Effector memory CD4-positive, alpha-beta T cell (primary cell): ENCODE data around the gene SUGCT.
"Not testable (repeated sequence)": the region's sequence is repeated elsewhere in the genome, so short reads cannot be mapped to it uniquely, and the experiment has no call there.

Experiments
- DNase-seq, 3 donors: peaks; one replicate each; pipeline ENCODE4 v3.0.0-alpha.2; 2020
- H3K27ac ChIP-seq: 2 replicates; pipeline ENCODE4 v1.7.0; 2013; ENCODE audit warnings: mild to moderate bottlenecking, low read length, moderate library complexity; ENCODE audit not compliant: insufficient read depth, poor library complexity, severe bottlenecking
- H3K27me3 ChIP-seq: replicated peaks from 2 replicates; pipeline ENCODE4 v1.7.0; 2013; ENCODE audit warnings: mild to moderate bottlenecking, low read length; ENCODE audit not compliant: insufficient read depth, control insufficient read depth, poor library complexity, severe bottlenecking
- H3K36me3 ChIP-seq: 2 replicates; pipeline ENCODE4 v1.7.0; 2013; ENCODE audit warnings: mild to moderate bottlenecking, low read length, moderate library complexity; ENCODE audit not compliant: control insufficient read depth, insufficient read depth
- H3K4me1 ChIP-seq: 2 replicates; pipeline ENCODE4 v1.7.0; 2013; ENCODE audit warnings: low read length, mild to moderate bottlenecking; ENCODE audit not compliant: control insufficient read depth, insufficient read depth, poor library complexity, severe bottlenecking
- H3K4me3 ChIP-seq: 2 replicates; pipeline ENCODE4 v1.7.0; 2013; ENCODE audit warnings: low read length, low read depth, mild to moderate bottlenecking; ENCODE audit not compliant: insufficient read depth, poor library complexity, severe bottlenecking
- H3K9me3 ChIP-seq: 2 replicates; pipeline ENCODE4 v1.7.0; 2013; ENCODE audit warnings: mild to moderate bottlenecking, low read length, moderate library complexity; ENCODE audit not compliant: control insufficient read depth

Gene SUGCT

DNA sequence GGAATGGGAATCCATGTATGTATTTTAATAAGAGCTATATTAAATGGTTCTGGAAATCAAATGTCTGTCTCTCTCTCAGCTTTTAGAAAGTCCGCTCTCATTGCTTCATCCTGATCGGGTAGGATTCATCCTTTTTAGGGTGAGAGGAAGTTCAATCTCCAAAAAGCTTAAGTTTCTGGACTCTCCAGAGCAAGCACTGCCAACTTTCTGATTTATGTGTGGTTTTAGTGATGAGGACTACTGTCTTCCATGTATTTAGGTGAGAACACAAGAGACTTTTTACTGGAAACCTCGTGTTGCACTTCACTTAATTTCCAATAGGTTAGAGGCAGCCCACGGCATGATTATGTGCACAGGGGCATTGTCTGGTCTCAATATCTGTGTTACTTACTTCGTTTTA is 267.9 kb downstream of the SUGCT start:
- Histone ChIP-seq H3K36me3 (no peaks in the 10 kb centered on the region), H3K9me3 (no peaks in the 10 kb centered on the region), H3K4me3 (no peak overlapping the region), H3K27ac (no peak overlapping the region), H3K4me1 (no peaks in the 10 kb centered on the region), H3K27me3 (no peaks in the 10 kb centered on the region)
- DNase-seq = no peak

- Histone ChIP-seq H3K4me3 (no peak overlapping the region), H3K4me1 (no peaks in the 10 kb centered on the region), H3K9me3 (no peaks in the 10 kb centered on the region), H3K36me3 (no peaks in the 10 kb centered on the region), H3K27me3 (no peaks in the 10 kb centered on the region), H3K27ac (no peak overlapping the region)
- no peak for DNase-seq
Observed at GRCh38 chr7:40403703-40404476, 269.1 kb downstream of the SUGCT start.

DNA sequence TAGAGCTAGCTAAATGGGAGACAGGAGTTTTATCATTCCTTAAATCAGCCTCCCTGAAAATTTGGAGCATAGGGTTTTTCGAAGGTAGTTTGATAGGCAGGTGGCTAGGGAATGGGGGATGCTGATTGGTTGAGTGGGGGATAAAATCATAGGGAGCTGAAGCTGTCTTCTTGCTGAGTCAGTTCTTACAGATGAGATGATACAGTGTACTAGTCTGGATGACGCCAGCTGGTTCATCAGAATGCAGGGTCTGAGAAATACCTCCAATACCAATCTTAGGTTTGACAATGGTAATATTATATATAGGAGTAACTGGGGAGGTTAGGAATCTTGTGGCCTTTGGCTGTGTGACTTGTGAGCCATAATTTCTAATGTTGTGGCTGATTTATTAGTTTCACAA is 271.2 kb downstream of the SUGCT start:
- no peak for DNase-seq
- Histone ChIP-seq H3K4me3 (no peak overlapping the region), H3K36me3 (no peaks in the 10 kb centered on the region), H3K27ac (no peak overlapping the region), H3K4me1 (no peaks in the 10 kb centered on the region), H3K9me3 (no peaks in the 10 kb centered on the region), H3K27me3 (no peaks in the 10 kb centered on the region)

DNA sequence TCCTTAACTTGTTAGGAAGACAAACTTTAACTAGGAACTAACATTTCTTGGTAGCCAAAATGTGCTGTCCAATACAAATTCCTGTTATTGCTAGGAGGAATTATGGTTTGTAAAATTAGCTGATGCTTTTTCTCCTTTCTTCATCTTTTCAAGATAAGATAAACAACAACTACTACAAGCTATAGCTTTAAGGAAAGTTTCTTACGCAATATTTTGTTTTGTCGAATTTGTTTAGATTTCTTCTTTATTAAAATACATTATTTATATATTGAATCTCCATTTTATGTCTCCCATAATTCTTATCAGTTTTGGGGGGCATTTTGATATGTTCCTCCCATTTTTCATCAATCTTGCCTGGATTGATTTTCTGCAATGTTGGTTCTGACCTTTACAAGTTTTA is 277.5 kb downstream of the SUGCT start:
- H3K4me3 ChIP-seq = no peak overlapping the region
- no peaks in the 10 kb centered on the region for H3K36me3 ChIP-seq
- no peaks in the 10 kb centered on the region for H3K9me3 ChIP-seq
- no peak overlapping the region for H3K27ac ChIP-seq
- DNase-seq = no peak
- no peaks in the 10 kb centered on the region for H3K27me3 ChIP-seq
- no peaks in the 10 kb centered on the region for H3K4me1 ChIP-seq

- not testable (repeated sequence) for H3K4me3 ChIP-seq, H3K27ac ChIP-seq, H3K9me3 ChIP-seq, H3K36me3 ChIP-seq, H3K4me1 ChIP-seq, DNase-seq, H3K27me3 ChIP-seq
Observed at GRCh38 chr7:40414704-40415103, 279.9 kb downstream of the SUGCT start.

- DNase-seq = no peak
- H3K9me3 ChIP-seq = no peaks in the 10 kb centered on the region
- H3K36me3 ChIP-seq = no peaks in the 10 kb centered on the region
- no peaks in the 10 kb centered on the region for H3K27me3 ChIP-seq
- H3K4me1 ChIP-seq = no peaks in the 10 kb centered on the region
- no peak overlapping the region for H3K27ac ChIP-seq
- H3K4me3 ChIP-seq = no peak overlapping the region
Observed at GRCh38 chr7:40418448-40418847, 283.6 kb downstream of the SUGCT start.

GRCh38 chr7:40418983-40419382 is 284.2 kb downstream of the SUGCT start:
- H3K27ac ChIP-seq = no peak overlapping the region
- no peak overlapping the region for H3K4me3 ChIP-seq
- H3K4me1 ChIP-seq = no peaks in the 10 kb centered on the region
- no peaks in the 10 kb centered on the region for H3K36me3 ChIP-seq
- H3K9me3 ChIP-seq = no peaks in the 10 kb centered on the region
- no peak for DNase-seq
- H3K27me3 ChIP-seq = no peaks in the 10 kb centered on the region

- Histone ChIP-seq H3K27me3 (no peaks in the 10 kb centered on the region), H3K9me3 (no peaks in the 10 kb centered on the region)
- no peak for DNase-seq
Observed at GRCh38 chr7:40419806-40420205, 285.0 kb downstream of the SUGCT start.

DNA sequence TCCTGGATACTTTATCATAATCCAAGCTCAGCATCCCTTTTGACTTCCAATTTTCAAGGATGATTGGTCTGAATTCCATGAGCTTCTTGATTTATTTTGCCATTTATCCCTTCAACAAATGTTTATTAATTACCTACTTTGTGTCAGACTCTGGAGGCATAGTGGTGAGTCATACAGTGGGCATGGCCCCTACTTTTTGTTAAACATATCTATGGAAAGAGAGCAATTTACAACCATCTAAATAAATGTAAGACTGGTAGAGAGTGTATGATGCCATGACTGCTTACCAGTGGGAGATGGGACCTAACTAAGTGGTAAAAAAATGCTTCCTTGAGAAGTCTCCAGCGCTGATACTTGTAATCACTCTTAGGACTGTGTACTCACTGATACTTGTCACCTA is 286.6 kb downstream of the SUGCT start:
- Histone ChIP-seq H3K36me3 (no peaks in the 10 kb centered on the region), H3K27me3 (no peaks in the 10 kb centered on the region), H3K27ac (no peak overlapping the region), H3K9me3 (no peaks in the 10 kb centered on the region), H3K4me1 (no peaks in the 10 kb centered on the region), H3K4me3 (no peak overlapping the region)
- no peak for DNase-seq

More at GRCh38 chr7:40419806-40420205, 285.0 kb downstream of the SUGCT start:
- H3K4me3 ChIP-seq = no peak overlapping the region
- no peak overlapping the region for H3K27ac ChIP-seq
- no peaks in the 10 kb centered on the region for H3K36me3 ChIP-seq
- H3K4me1 ChIP-seq = no peaks in the 10 kb centered on the region

GRCh38 chr7:40425696-40426095 is 290.9 kb downstream of the SUGCT start:
- H3K4me3 ChIP-seq = no peak overlapping the region

More at GRCh38 chr7:40425696-40426095, 290.9 kb downstream of the SUGCT start:
- Histone ChIP-seq H3K4me1 (no peaks in the 10 kb centered on the region), H3K9me3 (no peaks in the 10 kb centered on the region), H3K27ac (no peak overlapping the region), H3K27me3 (no peaks in the 10 kb centered on the region), H3K36me3 (no peaks in the 10 kb centered on the region)
- DNase-seq = no peak
